GM19328 (cell line): ENCODE results near the gene PCNA.

Experiments
- ATAC-seq: cut with Tn5 transposase; IDR thresholded peaks from one replicate; pipeline ENCODE4 v1.9.1; 2021; ENCODE audit warnings: mild to moderate bottlenecking, moderate library complexity; ENCODE audit not compliant: unreplicated experiment

The PCNA gene

DNA sequence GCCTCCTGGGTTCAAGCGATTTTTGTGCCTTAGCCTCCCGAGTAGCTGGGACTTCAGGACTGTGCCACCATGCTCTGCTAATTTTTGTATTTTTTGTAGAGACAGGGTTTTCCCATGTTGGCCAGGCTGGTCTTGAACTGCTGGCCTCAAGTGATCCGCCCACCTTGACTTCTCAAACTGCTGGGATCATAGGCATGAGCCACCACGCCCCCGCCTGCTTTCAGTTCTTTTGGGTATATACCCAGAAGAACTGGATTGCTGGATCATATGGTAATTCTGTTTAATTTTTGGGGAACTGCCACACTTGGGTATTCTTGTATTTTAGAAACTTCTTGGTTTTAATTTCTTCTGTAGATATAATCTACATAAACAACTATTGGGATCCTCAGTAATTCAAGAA is 24.1 kb upstream of the PCNA start:
- ATAC-seq = no peak

DNA sequence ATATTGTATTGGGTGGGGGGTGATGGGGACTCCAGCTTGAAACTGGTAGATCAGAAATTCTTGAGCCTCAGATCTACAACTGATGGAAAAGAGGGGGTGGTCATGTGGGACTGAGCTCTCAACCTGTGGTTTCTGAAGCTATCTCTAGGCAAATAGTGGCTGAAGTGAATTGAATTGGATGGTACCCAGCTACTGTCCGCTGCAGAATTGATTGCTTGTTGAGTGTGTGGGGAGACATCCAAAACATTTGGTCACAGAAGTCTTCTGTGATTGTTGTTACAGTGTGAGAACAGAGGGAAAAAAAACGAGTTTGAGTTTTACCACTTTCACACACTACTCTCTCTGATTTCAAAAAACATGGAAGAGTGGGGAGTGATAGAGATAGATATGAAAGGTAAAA is 21.9 kb upstream of the PCNA start:
- no peak for ATAC-seq

DNA sequence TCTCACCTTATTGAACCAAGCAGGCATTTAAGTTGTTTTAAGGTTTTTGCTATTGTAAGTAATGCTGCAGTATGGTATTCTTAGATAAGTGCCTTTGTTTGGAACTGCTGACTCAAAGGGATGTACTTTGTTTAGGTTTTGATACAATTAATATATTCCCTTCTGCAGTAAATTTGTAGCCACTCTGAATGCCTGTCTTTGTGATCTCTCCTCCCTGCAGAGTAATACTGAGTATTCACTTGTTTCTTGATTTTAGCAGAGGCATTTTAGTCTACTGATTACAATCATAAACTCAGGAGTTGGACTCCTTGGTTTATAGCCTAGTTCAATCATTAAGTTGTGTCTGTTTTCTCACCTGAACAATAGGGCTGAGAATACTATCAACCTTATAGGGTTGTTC is 20.4 kb upstream of the PCNA start:
- no peak for ATAC-seq

DNA sequence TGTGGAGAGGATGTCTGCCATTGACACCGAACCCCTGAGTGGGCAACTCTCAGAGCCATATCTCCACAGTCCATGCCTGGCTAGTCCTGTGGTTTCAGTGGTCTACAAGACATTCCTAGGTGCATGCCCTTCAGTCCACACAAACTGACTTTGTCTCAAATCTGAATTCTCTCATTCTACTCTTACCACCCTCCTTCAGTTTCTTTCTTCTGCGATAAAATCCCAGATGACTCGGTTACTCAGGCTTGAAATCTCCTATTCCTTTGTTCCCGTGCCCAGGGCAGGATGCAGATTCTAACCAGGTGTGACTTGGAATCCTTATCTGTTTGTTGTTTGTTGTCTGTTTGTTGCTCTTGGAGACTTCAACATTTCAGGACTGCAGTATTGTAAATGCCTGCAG is 16.3 kb upstream of the PCNA start:
- ATAC-seq = no peak

DNA sequence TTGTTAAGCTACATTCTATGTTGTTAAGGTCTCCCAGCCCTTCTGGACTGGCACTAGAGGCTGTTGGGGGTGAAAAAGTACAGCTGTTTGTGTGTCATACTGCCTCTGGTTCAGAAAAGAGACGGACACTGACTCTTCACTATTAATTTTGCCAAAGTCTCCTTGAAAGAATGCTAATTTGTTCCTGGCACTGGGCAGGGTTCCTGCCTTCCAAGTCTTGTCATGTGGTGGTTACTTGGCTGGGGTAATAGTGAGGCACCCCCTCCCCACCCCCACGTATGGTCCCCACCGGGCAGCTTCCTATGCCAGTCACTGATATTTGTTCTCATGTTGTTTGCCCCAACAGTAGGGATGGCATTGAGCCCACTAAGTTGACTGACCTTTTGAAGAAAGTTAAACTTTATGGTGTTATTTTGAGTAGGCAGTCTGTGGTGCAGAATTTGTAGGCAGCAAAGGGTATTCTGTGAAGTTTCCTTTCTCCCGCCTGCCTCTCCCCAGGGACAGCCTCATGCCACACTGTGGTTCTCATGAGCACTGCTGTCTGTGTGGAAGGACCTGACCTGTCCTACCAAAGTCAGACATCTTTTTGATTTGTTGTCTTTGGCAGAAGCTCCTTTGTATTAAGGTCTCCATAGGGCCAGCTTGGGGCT is 15.7 kb upstream of the PCNA start:
- ATAC-seq = no peak

DNA sequence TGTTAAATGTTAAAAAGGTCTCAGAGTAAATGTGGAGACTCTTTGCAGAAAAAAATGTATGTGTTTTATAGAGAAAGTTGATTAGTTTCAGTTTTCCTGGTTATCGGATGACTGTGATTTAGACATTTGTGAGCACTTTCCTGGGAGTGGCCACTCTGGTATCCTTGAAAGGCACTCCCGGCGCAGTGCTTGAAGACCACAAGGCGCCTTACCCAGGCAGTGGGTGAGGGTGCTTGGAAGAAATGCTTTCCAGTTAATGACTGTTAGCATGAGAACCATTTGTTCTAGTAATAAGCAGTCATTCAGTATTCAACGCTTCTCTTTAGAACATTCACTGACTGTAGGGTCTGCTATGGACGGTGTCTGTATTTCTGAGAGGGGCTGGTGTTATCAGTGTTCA is 14.2 kb upstream of the PCNA start:
- no peak for ATAC-seq

DNA sequence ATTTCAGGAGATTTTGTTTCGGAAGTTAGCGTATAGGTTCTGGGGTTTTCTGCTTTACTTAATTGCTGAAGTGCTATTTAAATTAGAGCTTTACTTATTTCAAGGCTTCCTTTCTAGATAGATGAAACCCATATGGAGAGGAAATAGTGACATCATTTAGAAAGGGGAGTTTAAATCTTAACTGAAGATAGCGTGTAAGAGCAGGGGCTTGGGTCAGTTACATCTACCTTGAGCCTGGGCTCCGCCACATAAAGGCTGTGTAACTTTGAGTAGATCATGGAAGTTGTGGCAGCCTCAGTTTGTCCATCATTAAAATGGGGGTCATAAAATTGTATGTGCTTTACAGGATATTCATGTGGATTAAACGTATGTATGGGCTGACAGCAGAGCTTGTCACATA is 11.7 kb upstream of the PCNA start:
- ATAC-seq = no peak

DNA sequence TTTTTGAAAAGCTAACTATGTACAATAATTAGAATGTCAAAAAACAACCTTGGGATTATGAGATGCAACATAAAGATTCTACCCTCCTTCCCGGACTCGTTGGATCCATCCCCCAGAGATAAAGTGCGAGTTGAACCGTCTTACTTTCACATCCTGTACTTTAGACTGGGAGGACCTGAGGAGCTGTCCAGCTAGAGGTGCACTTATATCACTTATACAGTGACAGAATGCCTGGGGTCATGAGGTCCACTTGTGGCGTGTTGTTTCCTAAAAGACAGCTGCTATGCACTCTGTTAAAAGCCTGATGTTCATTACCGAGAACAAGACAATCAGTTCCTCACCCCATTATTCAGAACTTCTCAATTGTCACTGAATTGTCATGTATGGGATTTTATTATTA is 9.1 kb upstream of the PCNA start:
- ATAC-seq = no peak

DNA sequence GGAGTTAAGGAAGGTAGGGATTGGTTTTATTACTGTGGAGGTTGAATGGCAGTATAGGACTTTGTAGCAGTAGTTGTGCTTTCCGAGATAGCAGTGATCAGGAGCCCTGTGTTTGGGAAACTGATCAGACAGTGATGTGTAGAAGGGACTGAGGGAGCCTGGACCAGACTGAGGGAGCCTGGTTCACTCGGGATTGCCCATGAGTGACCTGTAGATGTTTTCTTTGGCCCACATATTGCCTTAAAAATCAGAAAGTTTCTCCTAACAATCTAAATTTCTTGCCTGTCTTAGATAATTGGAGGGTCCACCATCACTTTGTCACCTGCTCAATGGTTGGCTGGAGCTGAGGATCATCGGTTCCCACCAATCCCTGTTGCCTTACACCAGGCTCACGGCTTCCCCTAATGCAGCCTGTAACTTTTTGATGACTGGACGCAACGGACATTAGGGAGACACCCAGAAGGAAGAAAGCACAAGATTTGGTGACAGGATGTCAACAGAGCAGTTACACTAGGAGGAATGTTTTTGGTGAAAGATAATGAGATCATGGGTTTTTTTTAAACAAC is 8.2 kb upstream of the PCNA start:
- no peak for ATAC-seq

DNA sequence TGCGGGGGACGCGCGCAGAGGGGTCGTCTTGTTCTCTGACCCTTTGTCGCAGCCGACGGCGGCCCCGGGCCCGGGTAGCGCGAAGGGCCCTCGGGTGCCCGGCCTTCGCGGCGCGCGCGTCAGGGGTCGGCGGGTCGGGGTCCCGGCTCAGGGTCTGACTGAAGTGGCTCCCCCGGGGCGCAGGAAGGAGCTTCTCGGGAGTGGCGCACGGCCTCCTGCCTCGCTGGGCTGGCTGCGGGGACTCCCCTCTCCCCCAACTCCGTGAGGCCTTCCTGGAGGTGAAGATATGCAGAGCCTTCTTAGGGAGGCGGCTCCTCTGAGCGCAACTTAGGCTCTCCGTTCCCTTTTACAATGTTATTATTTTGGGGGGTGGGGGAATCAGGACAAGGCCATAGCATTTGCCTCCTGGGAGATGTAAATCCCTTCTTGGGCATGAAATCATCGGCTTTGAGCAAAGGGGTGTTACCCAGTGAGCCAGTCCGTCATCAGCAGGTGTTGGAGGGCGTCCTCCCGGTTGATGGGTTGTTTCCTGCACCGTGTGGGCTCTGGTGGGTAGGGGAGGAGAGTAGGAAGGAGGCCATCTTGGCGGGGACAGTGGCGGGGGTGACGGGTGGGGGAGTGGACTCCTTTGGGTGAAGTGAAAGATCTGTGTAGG is 7.6 kb upstream of the PCNA start:
- peak; percentile 5 for ATAC-seq

DNA sequence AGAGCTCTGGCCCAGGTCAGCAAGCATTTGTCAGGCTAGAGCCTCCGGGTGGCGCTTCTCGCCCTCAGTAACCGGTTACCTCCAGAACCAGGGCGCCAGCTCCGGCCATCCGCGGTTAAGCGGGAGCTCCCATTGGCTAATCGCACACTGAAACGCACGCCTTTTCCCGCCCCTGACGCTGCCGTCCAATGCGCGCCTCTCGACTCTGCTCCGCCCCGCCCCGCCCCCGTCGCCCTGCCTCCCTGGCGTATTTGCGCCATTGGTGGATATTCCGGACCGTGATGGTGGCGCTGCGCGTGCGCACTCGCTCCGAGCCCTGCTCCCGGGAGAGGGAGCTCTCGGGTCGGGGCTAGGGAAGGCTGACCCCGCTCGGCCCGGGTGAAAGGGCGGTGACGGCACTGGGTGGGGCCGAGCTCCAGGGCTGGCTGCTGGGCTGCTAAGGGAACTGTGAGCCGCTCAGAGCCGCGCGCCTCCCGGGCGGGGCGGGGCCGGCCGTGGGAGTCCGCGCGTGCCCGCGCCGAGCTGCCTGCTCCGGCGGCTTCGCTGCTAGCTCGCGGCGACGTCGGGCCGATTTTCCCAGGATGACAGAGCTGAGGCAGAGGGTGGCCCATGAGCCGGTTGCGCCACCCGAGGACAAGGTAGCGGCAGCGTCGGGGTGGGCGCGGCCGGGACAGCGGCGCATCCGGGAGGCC is 6.9 kb upstream of the PCNA start, which contains the start of gene CDS2:
Gene CDS2 (plus strand): TSS at position 497 of the 692 bp plus-strand sequence. CDS start 85 bp downstream, at position 582.
- ATAC-seq = peak; percentile 93

DNA sequence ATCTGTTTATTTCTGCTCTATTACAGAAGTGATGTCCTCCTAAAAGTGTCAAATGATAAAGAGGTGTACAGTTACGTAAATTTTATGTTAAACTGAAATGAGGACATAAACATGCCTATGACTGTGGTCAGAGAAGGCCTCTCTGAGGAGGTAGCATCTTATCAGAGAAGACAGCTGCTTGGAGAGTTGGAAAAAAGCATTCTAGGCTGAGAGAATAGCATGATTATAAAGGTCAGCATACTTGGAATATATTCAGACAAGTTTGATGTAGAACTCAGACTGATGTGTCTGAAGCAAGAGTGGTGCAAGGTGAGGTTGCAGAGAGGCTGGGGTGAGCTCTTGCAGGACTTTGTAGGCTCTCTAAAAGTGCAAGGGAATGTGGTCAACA is 3.1 kb upstream of the PCNA start:
- ATAC-seq = no peak

DNA sequence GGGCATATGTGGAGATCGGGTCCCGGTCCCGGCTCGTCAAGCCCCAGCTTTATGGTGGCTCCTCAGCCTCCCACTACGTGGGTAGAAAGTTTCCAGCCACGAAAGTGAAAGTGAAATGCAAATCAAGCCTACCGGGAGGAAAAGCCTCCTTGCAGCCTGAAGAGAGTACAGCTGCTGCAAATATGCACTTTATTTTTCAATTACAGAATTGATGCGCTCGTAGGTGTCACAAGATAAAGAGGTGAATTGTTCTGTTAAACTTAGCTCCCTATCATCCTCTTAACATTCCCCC is 373 bp upstream of the PCNA start:
- no peak for ATAC-seq

DNA sequence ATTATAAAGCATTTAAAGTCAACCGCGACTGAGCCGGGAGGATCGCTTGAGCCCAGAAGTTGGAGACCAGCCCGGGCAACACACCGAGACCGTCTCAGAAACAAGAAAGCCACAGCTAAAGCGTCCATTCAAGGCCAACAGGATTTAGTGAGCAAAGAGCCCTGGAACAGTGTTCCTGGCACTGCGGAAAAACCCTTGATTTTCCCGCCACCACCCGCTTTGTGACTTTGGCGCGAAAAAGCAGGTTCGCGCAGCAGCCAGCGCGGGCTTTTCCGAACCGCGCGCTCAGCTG is 669 bp downstream of the PCNA start:
- no peak for ATAC-seq

DNA sequence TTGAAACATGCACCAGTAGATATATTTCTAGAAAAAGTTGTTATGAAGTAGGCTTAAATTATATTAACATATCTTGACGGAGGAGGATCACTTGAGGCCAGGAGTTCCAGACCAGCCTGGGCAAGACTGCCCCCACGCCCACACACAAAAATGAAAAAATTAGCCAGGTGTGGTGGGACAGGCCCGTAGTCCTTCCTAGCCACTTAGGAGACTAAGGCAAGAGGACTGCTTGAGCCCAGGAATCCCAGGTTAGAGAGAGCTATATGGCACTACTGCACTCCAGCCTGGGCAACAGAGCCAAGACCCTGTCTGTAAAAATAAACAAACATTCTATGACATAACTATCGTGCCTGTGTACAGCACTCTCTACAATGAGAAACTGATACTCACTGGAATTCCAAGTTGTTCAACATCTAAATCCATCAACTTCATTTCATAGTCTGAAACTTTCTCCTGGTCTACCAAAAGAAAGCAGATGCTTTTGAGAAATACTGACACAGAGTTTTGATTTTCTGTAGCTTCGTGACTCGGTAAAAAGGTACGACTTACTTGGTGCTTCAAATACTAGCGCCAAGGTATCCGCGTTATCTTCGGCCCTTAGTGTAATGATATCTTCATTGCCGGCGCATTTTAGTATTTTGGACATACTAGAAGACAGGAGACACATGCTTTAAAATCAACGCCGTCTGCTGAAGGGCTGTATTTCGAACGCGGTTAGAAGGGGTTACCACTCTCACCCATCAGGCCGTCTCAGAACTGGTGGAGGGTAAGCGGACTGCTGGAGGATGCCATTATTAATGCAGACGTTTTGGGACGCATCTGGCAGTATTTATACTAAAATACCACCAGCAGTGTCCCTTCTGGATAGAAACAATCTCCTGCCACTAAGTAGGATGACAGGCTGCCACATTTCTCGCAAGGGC is 1.3 kb downstream of the PCNA start:
- no peak for ATAC-seq

DNA sequence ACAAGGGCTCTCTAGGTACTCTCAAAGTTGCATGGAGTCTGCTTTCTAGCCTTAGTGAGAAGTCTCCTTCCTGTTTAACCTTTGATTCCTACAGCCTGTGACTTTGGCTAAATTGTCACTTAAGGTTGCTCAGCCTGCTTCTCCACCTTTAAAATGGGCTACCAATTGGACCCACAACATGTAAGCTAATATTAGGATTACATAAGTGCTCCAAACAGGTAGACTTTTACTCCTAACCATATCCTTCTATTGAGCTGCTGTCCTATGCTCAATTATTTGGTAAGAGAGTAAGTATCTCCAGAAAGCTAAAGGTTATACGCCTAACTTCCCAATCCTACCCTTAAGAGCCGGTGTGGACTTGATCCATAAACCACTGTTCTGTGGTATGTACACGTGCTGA is 2.9 kb downstream of the PCNA start:
- no peak for ATAC-seq

DNA sequence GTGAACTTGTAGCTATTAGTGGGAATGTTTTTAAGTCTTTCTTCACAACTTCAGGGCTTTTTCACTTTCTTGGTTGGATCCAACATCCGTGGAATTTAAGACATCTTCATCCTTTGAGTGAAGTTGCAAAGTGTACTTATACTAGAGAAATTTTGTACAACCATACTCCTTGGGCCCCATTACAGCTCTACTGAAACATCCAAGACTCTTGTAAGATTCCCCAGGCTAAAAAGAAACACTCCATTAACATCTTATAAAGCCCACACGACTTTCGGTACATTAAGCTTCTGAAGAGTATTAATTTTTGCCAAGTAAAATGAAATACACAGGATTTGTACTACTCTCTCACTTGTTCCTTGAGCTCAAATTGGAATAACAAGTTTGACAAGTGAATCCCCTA is 5.4 kb downstream of the PCNA start:
- ATAC-seq = no peak

DNA sequence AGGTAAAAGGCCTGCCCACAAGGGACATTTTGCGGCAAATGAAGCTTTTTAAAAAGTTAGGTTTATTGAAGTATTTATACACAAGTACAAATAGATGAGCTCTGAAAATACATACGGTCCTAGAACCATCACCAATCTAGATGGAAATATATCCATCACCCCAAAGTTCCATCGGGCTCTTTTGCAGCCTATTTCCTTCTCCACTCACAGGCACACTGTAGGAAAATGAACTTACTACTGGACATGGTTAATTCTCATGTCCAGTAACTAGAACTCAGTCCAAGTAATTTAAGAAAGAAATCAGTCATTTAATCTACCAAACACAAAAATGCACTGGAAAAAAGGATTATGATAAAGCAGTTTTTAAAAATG is 6.2 kb downstream of the PCNA start:
- ATAC-seq = no peak

DNA sequence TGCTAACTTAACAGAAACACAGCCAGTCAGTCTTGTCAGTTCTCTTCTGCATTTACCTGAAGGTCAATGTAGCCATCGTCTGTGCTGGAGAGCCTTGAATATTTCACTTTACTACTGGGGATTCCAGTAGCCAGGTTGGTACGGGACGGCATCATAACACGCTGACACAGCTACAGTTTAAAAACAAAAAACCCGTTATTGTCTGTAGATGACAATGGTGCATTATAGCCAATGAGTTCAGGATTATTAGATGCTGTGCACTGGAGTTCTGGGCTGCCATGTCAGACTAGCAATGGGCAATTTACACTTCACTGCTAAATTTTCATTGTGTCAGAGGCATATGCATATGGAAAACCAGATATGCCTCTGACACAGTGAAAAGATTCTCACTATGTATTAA is 10.5 kb downstream of the PCNA start:
- ATAC-seq = no peak

DNA sequence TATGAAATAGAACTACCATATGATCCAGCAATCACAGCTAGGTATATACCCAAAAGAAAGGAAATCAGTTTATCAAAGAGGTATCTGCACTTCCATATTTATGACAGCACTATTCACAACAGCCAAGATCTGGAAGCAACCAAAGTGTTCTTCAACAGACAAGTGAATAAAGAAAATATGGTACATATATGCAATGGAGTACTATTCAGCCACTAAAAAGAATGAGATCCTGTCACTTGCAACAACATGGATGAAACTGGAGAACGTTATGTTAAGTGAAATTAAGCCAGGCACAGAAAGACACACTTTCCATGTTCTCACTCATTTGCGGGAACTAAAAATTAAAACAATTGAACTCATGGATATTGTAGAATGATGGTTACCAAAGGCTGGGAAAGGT is 15.3 kb downstream of the PCNA start:
- ATAC-seq = no peak

DNA sequence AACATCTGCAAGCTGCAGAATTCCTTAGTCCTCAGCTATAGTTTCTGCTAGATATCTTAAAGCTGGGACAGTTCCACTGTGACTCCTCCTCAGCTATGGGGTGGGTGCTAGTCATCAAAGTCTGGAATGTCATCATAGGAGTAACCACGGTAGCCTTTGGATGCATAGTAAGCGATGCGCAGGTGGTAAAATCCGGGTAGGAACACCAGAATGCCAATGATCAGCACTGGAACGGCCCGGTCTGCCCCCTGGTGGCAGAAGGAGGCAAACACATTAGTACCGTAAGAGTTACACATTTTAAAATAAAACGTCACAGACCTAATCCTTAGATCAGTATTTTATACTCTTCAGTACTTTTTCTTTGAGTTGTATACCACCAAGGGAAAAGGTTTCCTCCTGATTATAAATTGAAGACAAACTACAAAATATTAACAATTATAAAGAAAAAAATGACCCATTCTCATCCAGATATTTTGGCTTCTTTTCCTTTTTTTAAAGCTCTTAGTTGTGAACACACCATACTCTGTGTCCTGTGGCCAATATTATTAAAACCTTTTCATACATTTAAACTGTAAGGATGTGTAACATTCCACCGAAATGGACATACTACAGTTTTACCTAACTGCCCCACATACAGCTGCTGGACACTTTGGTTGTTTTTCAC is 18.9 kb downstream of the PCNA start:
- ATAC-seq = no peak
